KOPT-K1 (cell line): ENCODE measurements around the gene LSP1.
A peak's percentile ranks its signal among the peaks of the same experiment; 100 is the strongest.

Experiments used
- H3K27ac ChIP-seq: fragments of 200-600 bp; sonication (generic); 2 replicates; pipeline ENCODE4 v1.5.1; 2016; ENCODE audit warnings: antibody characterized with exemption, mild to moderate bottlenecking, low read depth, low read length; ENCODE audit not compliant: poor library complexity, severe bottlenecking
- H3K36me3 ChIP-seq: fragments of 200-600 bp; sonication (generic); 2 replicates; pipeline ENCODE4 v1.5.1; 2017; ENCODE audit warnings: antibody characterized with exemption, mild to moderate bottlenecking, low read length, moderate library complexity; ENCODE audit not compliant: insufficient read depth
- H3K9me3 ChIP-seq: fragments of 200-600 bp; sonication (generic); 2 replicates; pipeline ENCODE4 v1.5.1; 2017; ENCODE audit warnings: antibody characterized with exemption, low read length, mild to moderate bottlenecking; ENCODE audit not compliant: insufficient read depth, poor library complexity, severe bottlenecking

The LSP1 gene

GRCh38 chr11:1889941-1890855, 37.3 kb downstream of the LSP1 start:
- Histone ChIP-seq H3K36me3 (peaks cover 16% of the 10 kb centered on the region), H3K9me3 (no peaks in the 10 kb centered on the region), H3K27ac (peak overlapping the region; percentile 98)

- peak overlapping the region; percentile 98 for H3K27ac ChIP-seq
- no peaks in the 10 kb centered on the region for H3K9me3 ChIP-seq
- peaks cover 7% of the 10 kb centered on the region; the same call in 1 of the 2 replicates for H3K36me3 ChIP-seq
Measured at GRCh38 chr11:1890856-1891830, 38.3 kb downstream of the LSP1 start.

GRCh38 chr11:1891831-1892115, 38.9 kb downstream of the LSP1 start, which contains the start of gene PRR33:
Gene PRR33 (minus strand): TSS chr11:1891895. CDS start chr11:1890584, 1,311 bp downstream.
- H3K27ac ChIP-seq = peak within 1 kb of the TSS; percentile 98
- H3K9me3 ChIP-seq = no peaks in the 10 kb centered on the region
- peaks cover under 1% of the 10 kb centered on the region; the same call in 1 of the 2 replicates for H3K36me3 ChIP-seq

GRCh38 chr11:1892116-1892515, 39.2 kb downstream of the LSP1 start:
- H3K36me3 ChIP-seq = no peaks in the 10 kb centered on the region; the same call in 1 of the 2 replicates
- H3K27ac ChIP-seq = peak overlapping the region; percentile 98
- H3K9me3 ChIP-seq = no peaks in the 10 kb centered on the region

GRCh38 chr11:1892558-1892957, 39.7 kb downstream of the LSP1 start:
- H3K36me3 ChIP-seq = no peaks in the 10 kb centered on the region; the same call in 1 of the 2 replicates
- H3K27ac ChIP-seq = peak overlapping the region; percentile 98
- no peaks in the 10 kb centered on the region for H3K9me3 ChIP-seq

GRCh38 chr11:1893581-1894359, 40.9 kb downstream of the LSP1 start:
- no peaks in the 10 kb centered on the region for H3K9me3 ChIP-seq
- H3K27ac ChIP-seq = no peak overlapping the region
- H3K36me3 ChIP-seq = no peaks in the 10 kb centered on the region

- Histone ChIP-seq H3K9me3 (no peaks in the 10 kb centered on the region), H3K36me3 (no peaks in the 10 kb centered on the region), H3K27ac (no peak overlapping the region)
Measured at GRCh38 chr11:1894759-1895158, 41.9 kb downstream of the LSP1 start.

- H3K27ac ChIP-seq = no peak overlapping the region
- no peaks in the 10 kb centered on the region for H3K36me3 ChIP-seq
- no peaks in the 10 kb centered on the region for H3K9me3 ChIP-seq
Measured at GRCh38 chr11:1896468-1896867, 43.6 kb downstream of the LSP1 start.

- no peaks in the 10 kb centered on the region for H3K36me3 ChIP-seq
- no peaks in the 10 kb centered on the region for H3K9me3 ChIP-seq
- H3K27ac ChIP-seq = no peak overlapping the region
Measured at GRCh38 chr11:1896923-1897322, 44.0 kb downstream of the LSP1 start.

GRCh38 chr11:1899090-1899489, 46.2 kb downstream of the LSP1 start:
- no peak overlapping the region for H3K27ac ChIP-seq
- H3K36me3 ChIP-seq = no peaks in the 10 kb centered on the region
- no peaks in the 10 kb centered on the region for H3K9me3 ChIP-seq

- no peaks in the 10 kb centered on the region for H3K9me3 ChIP-seq
- H3K27ac ChIP-seq = no peak overlapping the region
- H3K36me3 ChIP-seq = no peaks in the 10 kb centered on the region
Measured at GRCh38 chr11:1899686-1900085, 46.8 kb downstream of the LSP1 start.

GRCh38 chr11:1906181-1906580, 53.3 kb downstream of the LSP1 start:
- H3K9me3 ChIP-seq = no peaks in the 10 kb centered on the region
- H3K36me3 ChIP-seq = no peaks in the 10 kb centered on the region
- no peak overlapping the region for H3K27ac ChIP-seq

- H3K27ac ChIP-seq = no peak overlapping the region
- H3K36me3 ChIP-seq = no peaks in the 10 kb centered on the region
Measured at GRCh38 chr11:1906611-1907423, 53.9 kb downstream of the LSP1 start.

GRCh38 chr11:1908618-1909017, 55.7 kb downstream of the LSP1 start:
- Histone ChIP-seq H3K9me3 (no peaks in the 10 kb centered on the region), H3K27ac (no peak overlapping the region), H3K36me3 (no peaks in the 10 kb centered on the region)

More at GRCh38 chr11:1906611-1907423, 53.9 kb downstream of the LSP1 start:
- no peaks in the 10 kb centered on the region for H3K9me3 ChIP-seq
